Measurements from ENCODE around the gene FHOD1. TPM values are rescaled to one million over a fixed set of nuclear protein-coding genes. Genes with fewer than 3 reads are reported as not detected.

FHOD1 gene
- total and polyA plus RNA-seq, 7 donors: 4.8 to 25.2 (median 9.2) TPM

- Histone ChIP-seq H3K4me3 (no peak overlapping the region), H3K36me3 (no peaks in the 10 kb centered on the region), H3K27me3 (no peaks in the 10 kb centered on the region), H3K4me1 (peaks cover 0 to 54% (median 46%) of the 10 kb centered on the region in 4 donors), H3K27ac (peak overlapping the region in 2 of 4 donors; percentile 50 to 66), H3K9me3 (no peaks in the 10 kb centered on the region)
- WGBS, 2 donors: 89 to 90% methylated on average over 2 of the region's 2 CpGs
- intact Hi-C loops (cut with DNase I): no loop called here
- TF ChIP-seq EP300 (IDR thresholded peaks at IDR 0.05) (no peak), CTCF (IDR thresholded peaks at IDR 0.05) (no peak), POLR2A (IDR thresholded peaks at IDR 0.05) (no peak), POLR2AphosphoS5 (IDR thresholded peaks at IDR 0.05) (no peak)
- DNase-seq: no peak
These were observed 65.0 kb downstream of the FHOD1 start for GRCh38 chr16:67182288-67182687.

DNA sequence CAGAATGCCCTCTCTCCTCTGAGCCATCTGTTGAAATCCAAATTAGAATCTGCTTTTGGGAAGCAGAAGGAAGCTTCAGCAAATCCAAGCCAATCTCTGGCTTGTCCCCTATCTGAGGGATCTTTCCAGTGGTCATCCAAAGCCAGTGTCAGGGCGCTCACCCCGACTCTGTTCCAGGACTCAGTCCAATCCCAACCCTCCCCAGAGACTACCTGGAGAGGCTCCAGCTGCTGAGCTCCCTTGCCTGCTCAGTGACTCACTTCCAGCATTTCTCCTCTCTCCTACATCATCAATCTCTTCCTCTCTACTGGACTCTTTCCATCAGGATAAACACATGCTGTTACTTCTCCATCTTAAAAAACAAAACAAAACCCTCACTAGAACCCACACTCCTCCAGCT is 65.9 kb downstream of the FHOD1 start:
- intact Hi-C loops (cut with DNase I): no loop called here
- H3K27ac ChIP-seq: peak overlapping the region; percentile 36 to 66 (median 54)
- H3K27me3 ChIP-seq: no peaks in the 10 kb centered on the region
- H3K36me3 ChIP-seq: no peaks in the 10 kb centered on the region
- H3K4me1 ChIP-seq: peaks cover 0 to 55% (median 47%) of the 10 kb centered on the region in 4 donors
- no peaks in the 10 kb centered on the region for H3K9me3 ChIP-seq
- WGBS, 2 donors: 68 to 91% methylated on average over 2 of the region's 2 CpGs
- TF ChIP-seq CTCF (IDR thresholded peaks at IDR 0.05): no peak
- TF ChIP-seq POLR2AphosphoS5 (IDR thresholded peaks at IDR 0.05): peak in 1 of 4 donors; percentile 34
- DNase-seq: peak; percentile 86
- H3K4me3 ChIP-seq: no peak overlapping the region

- H3K27me3 ChIP-seq: no peaks in the 10 kb centered on the region
- H3K4me1 ChIP-seq: peaks cover 0 to 49% (median 39%) of the 10 kb centered on the region in 4 donors
- TF ChIP-seq POLR2AphosphoS5 (IDR thresholded peaks at IDR 0.05): no peak
- TF ChIP-seq POLR2A (IDR thresholded peaks at IDR 0.05): no peak
- no peak for TF ChIP-seq CTCF (IDR thresholded peaks at IDR 0.05)
- TF ChIP-seq EP300 (IDR thresholded peaks at IDR 0.05): no peak
These were observed 67.1 kb downstream of the FHOD1 start for GRCh38 chr16:67180166-67180565.

DNA sequence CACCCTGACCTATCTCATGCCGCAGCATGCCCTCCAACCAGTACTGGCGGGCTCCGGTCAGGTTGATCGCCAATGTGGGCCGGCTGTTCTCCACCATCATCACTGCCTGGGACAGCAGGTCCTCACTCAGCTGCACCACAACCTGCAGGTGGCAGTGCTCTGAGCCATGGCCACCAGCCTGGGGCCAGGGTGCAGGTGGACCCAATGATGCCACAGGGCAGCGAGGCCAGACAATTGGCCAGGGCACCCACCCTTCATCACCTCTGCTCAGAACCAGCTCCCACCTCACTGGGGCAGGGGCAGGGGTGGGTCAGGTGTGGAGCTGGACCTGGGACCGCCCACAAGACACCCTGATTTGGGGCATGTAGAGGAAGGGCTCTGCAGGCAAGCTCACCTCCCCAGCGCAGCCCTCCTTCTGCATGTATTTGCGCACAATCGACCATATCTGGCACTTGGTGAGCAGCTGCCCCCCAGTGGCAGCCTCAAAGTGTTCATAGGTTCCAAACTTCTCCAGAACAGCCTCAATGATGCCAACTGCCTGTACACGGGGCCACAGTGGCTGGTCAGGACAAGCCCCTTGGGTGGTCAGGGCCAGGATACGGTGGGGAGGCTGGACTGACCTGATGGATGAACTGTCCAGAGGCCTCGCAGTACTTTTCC is 67.7 kb downstream of the FHOD1 start:
- no peaks in the 10 kb centered on the region for H3K27me3 ChIP-seq
- peaks cover 0 to 49% (median 39%) of the 10 kb centered on the region in 4 donors for H3K4me1 ChIP-seq
- no peak overlapping the region for H3K4me3 ChIP-seq
- H3K9me3 ChIP-seq: no peaks in the 10 kb centered on the region
- TF ChIP-seq CTCF (IDR thresholded peaks at IDR 0.05): no peak
- no peak for TF ChIP-seq EP300 (IDR thresholded peaks at IDR 0.05)
- no peak for TF ChIP-seq POLR2AphosphoS5 (IDR thresholded peaks at IDR 0.05)
- no peak for TF ChIP-seq POLR2A (IDR thresholded peaks at IDR 0.05)
- intact Hi-C loops (cut with DNase I): no loop called here
- DNase-seq: no peak
- H3K36me3 ChIP-seq: no peaks in the 10 kb centered on the region
- WGBS, 2 donors: 91 to 92% methylated on average over 13 of the region's 13 CpGs
- H3K27ac ChIP-seq: no peak overlapping the region

More at GRCh38 chr16:67180166-67180565, 67.1 kb downstream of the FHOD1 start:
- intact Hi-C loops (cut with DNase I): no loop called here
- Histone ChIP-seq H3K4me3 (no peak overlapping the region), H3K27ac (no peak overlapping the region), H3K36me3 (no peaks in the 10 kb centered on the region), H3K9me3 (no peaks in the 10 kb centered on the region)
- DNase-seq: no peak
- 90 to 95% methylated on average over 16 of the region's 16 CpGs for WGBS, 2 donors

Small RNA genes lying within 50 kb of the gene (small RNA-seq; reads per million reads assigned to genes)
- 14.7 to 19.0 (median 17.9) reads per million in 3 donors for gene MIR328

Other genes starting within 250 kb of the FHOD1 start
- gene CBFB, start 218.3 kb downstream of the FHOD1 start, total RNA-seq: 10 to 100 TPM; 21.3 to 28.0 (median 24.8) TPM
- gene CBFB, start 218.3 kb downstream of the FHOD1 start, polyA plus RNA-seq: 10 to 100 TPM in 1 of 3 donors, 1 to 10 TPM in 2; 9.6 to 19.3 (median 9.7) TPM
- 10 to 100 TPM; 11.4 to 16.3 (median 14.0) TPM for gene PHAF1, start 137.5 kb downstream of the FHOD1 start, total RNA-seq
- 1 to 10 TPM; 8.9 to 9.7 (median 9.0) TPM for gene PHAF1, start 137.5 kb downstream of the FHOD1 start, polyA plus RNA-seq
- gene B3GNT9, start 96.5 kb downstream of the FHOD1 start, total RNA-seq: 10 to 100 TPM in 3 of 4 donors, 1 to 10 TPM in 1; 8.7 to 18.8 (median 12.2) TPM
- 1 to 10 TPM in 2 of 3 donors, under 1 TPM in 1; 0.46 to 4.9 (median 1.2) TPM for gene B3GNT9, start 96.5 kb downstream of the FHOD1 start, polyA plus RNA-seq
- gene TRADD, start 87.6 kb downstream of the FHOD1 start, total RNA-seq: 10 to 100 TPM; 16.1 to 23.2 (median 19.6) TPM
- gene TRADD, start 87.6 kb downstream of the FHOD1 start, polyA plus RNA-seq: 10 to 100 TPM; 23.4 to 30.2 (median 26.4) TPM
- gene FBXL8, start 87.5 kb downstream of the FHOD1 start, total RNA-seq: 10 to 100 TPM in 2 of 4 donors, 1 to 10 TPM in 2; 7.5 to 11.8 (median 9.7) TPM
- gene FBXL8, start 87.5 kb downstream of the FHOD1 start, polyA plus RNA-seq: 10 to 100 TPM in 2 of 3 donors, 1 to 10 TPM in 1; 4.9 to 19.1 (median 10.8) TPM
- gene HSF4, start 82.7 kb downstream of the FHOD1 start, total RNA-seq: 100 to 1,000 TPM in 1 of 4 donors, 10 to 100 TPM in 3; 21.2 to 109 (median 25.8) TPM
- 10 to 100 TPM in 1 of 3 donors, 1 to 10 TPM in 2; 1.2 to 17.9 (median 3.6) TPM for gene HSF4, start 82.7 kb downstream of the FHOD1 start, polyA plus RNA-seq
- 10 to 100 TPM; 23.2 to 36.7 (median 25.9) TPM for gene NOL3, start 76.9 kb downstream of the FHOD1 start, total RNA-seq
- gene NOL3, start 76.9 kb downstream of the FHOD1 start, polyA plus RNA-seq: 10 to 100 TPM; 12.7 to 23.9 (median 13.2) TPM
- gene MATCAP1, start 63.5 kb downstream of the FHOD1 start, total RNA-seq: 10 to 100 TPM in 1 of 4 donors, 1 to 10 TPM in 3; 6.6 to 22.2 (median 9.7) TPM
- 10 to 100 TPM in 1 of 3 donors, 1 to 10 TPM in 2; 3.0 to 30.3 (median 4.8) TPM for gene MATCAP1, start 63.5 kb downstream of the FHOD1 start, polyA plus RNA-seq
- 1 to 10 TPM; 1.1 to 4.4 (median 1.9) TPM for gene EXOC3L1, start 57.3 kb downstream of the FHOD1 start, total RNA-seq
- 1 to 10 TPM; 2.5 to 8.4 (median 5.4) TPM for gene EXOC3L1, start 57.3 kb downstream of the FHOD1 start, polyA plus RNA-seq
- 10 to 100 TPM; 59.9 to 85.9 (median 76.0) TPM for gene E2F4, start 55.3 kb downstream of the FHOD1 start, total RNA-seq
- gene E2F4, start 55.3 kb downstream of the FHOD1 start, polyA plus RNA-seq: 10 to 100 TPM; 40.0 to 71.0 (median 51.7) TPM
- 1 to 10 TPM in 2 of 4 donors, under 1 TPM in 2; 0.14 to 1.7 (median 1.1) TPM for gene ELMO3, start 48.4 kb downstream of the FHOD1 start, total RNA-seq
- gene ELMO3, start 48.4 kb downstream of the FHOD1 start, polyA plus RNA-seq: 10 to 100 TPM; 31.8 to 41.8 (median 35.1) TPM
- 10 to 100 TPM; 15.3 to 31.4 (median 24.2) TPM for gene TMEM208, start 20.4 kb downstream of the FHOD1 start, total RNA-seq
- 100 to 1,000 TPM in 1 of 3 donors, 10 to 100 TPM in 2; 33.0 to 109 (median 36.5) TPM for gene TMEM208, start 20.4 kb downstream of the FHOD1 start, polyA plus RNA-seq
- 1 to 10 TPM in 2 of 4 donors, under 1 TPM in 1, not detected in 1; 0.68 to 6.1 (median 1.1) TPM for gene SLC9A5, start 1.5 kb upstream of the FHOD1 start, total RNA-seq
- gene SLC9A5, start 1.5 kb upstream of the FHOD1 start, polyA plus RNA-seq: under 1 TPM in 2 of 3 donors, not detected in 1; 0.46 to 0.99 TPM
- gene PLEKHG4, start 32.1 kb upstream of the FHOD1 start, total RNA-seq: 1 to 10 TPM; 1.4 to 6.2 (median 3.7) TPM
- 1 to 10 TPM; 3.0 to 7.9 (median 3.5) TPM for gene PLEKHG4, start 32.1 kb upstream of the FHOD1 start, polyA plus RNA-seq
- gene KCTD19, start 79.3 kb upstream of the FHOD1 start, total RNA-seq: under 1 TPM in 1 of 4 donors, not detected in 3; under 0.01 TPM
- gene KCTD19, start 79.3 kb upstream of the FHOD1 start, polyA plus RNA-seq: under 1 TPM in 1 of 3 donors, not detected in 2; 0.04 TPM
- under 1 TPM in 1 of 4 donors, not detected in 3; 0.55 TPM for gene LRRC36, start 79.3 kb upstream of the FHOD1 start, total RNA-seq
- gene LRRC36, start 79.3 kb upstream of the FHOD1 start, polyA plus RNA-seq: under 1 TPM in 1 of 3 donors, not detected in 2; 0.74 TPM
- gene TPPP3, start 146.0 kb upstream of the FHOD1 start, total RNA-seq: 10 to 100 TPM in 3 of 4 donors, 1 to 10 TPM in 1; 8.1 to 27.4 (median 16.9) TPM
- gene TPPP3, start 146.0 kb upstream of the FHOD1 start, polyA plus RNA-seq: 10 to 100 TPM in 1 of 3 donors, 1 to 10 TPM in 2; 2.4 to 13.6 (median 8.6) TPM
- 10 to 100 TPM; 12.7 to 18.3 (median 16.1) TPM for gene ZDHHC1, start 169.0 kb upstream of the FHOD1 start, total RNA-seq
- gene ZDHHC1, start 169.0 kb upstream of the FHOD1 start, polyA plus RNA-seq: 1 to 10 TPM; 4.2 to 6.6 (median 4.4) TPM
- gene HSD11B2, start 183.6 kb upstream of the FHOD1 start, total RNA-seq: 1 to 10 TPM in 2 of 4 donors, under 1 TPM in 1, not detected in 1; 0.14 to 3.9 (median 1.4) TPM
- 100 to 1,000 TPM in 1 of 3 donors, 10 to 100 TPM in 2; 88.3 to 353 (median 90.4) TPM for gene HSD11B2, start 183.6 kb upstream of the FHOD1 start, polyA plus RNA-seq
- 100 to 1,000 TPM in 2 of 4 donors, 10 to 100 TPM in 2; 70.3 to 112 (median 93.6) TPM for gene ATP6V0D1, start 233.7 kb upstream of the FHOD1 start, total RNA-seq
- 100 to 1,000 TPM; 214 to 287 (median 231) TPM for gene ATP6V0D1, start 233.7 kb upstream of the FHOD1 start, polyA plus RNA-seq
- gene AGRP, start 236.1 kb upstream of the FHOD1 start, total RNA-seq: not detected
- not detected for gene AGRP, start 236.1 kb upstream of the FHOD1 start, polyA plus RNA-seq